HepG2 (cell line): ENCODE measurements around the gene ADAMTS2. TPM values are rescaled to one million over a fixed set of nuclear protein-coding genes. Genes with fewer than 3 reads are reported as not detected.

Experiments used
- DPF2 ChIP-seq: sonication (generic); formaldehyde crosslinking; IDR thresholded peaks from 2 replicates; pipeline ENCODE4 v1.4.0; 2020; ENCODE audit warnings: mild to moderate bottlenecking, low read depth, missing genetic modification reagents, borderline replicate concordance
- FOXC1 ChIP-seq: sonication (generic); formaldehyde crosslinking; IDR thresholded peaks from 2 replicates; pipeline ENCODE4 v1.8.0; 2022; ENCODE audit warnings: mild to moderate bottlenecking, missing genetic modification reagents, borderline replicate concordance
- GPN1 ChIP-seq: sonication (generic); formaldehyde crosslinking; IDR thresholded peaks from 2 replicates; pipeline ENCODE4 v1.5.1; 2020; ENCODE audit warnings: missing genetic modification reagents, borderline replicate concordance
- IKZF4 ChIP-seq: sonication (generic); formaldehyde crosslinking; IDR thresholded peaks from 2 replicates; pipeline ENCODE4 v1.5.1; 2020; ENCODE audit warnings: borderline replicate concordance, mild to moderate bottlenecking, low read depth, missing genetic modification reagents; ENCODE audit errors: not compliant biosample characterization
- POLR2A ChIP-seq, 2 experiments: IDR thresholded peaks; 2 replicates each; pipeline ENCODE4 v1.6.1; 2011; ENCODE audit warnings: low read depth in 2 of 2, low read length in 2 of 2, mild to moderate bottlenecking in 1 of 2, moderate library complexity in 1 of 2; ENCODE audit not compliant: insufficient read depth in 1 of 2
- SAP130 ChIP-seq: IDR thresholded peaks from 2 replicates; pipeline ENCODE4 v1.6.1; 2016; ENCODE audit warnings: low read depth
- TCF7L2 ChIP-seq: IDR thresholded peaks from 2 replicates; pipeline ENCODE4 v1.6.1; 2011; ENCODE audit warnings: mild to moderate bottlenecking, low read depth, low read length, moderate library complexity
- ZBTB8A ChIP-seq: sonication (generic); formaldehyde crosslinking; IDR thresholded peaks from 2 replicates; pipeline ENCODE4 v1.4.0; 2020; ENCODE audit warnings: mild to moderate bottlenecking, low read depth, missing genetic modification reagents, borderline replicate concordance
- ZNF180 ChIP-seq: sonication (generic); formaldehyde crosslinking; IDR thresholded peaks from 2 replicates; pipeline ENCODE4 v1.4.0; 2020; ENCODE audit warnings: low read depth, missing genetic modification reagents, borderline replicate concordance
- ZNF264 ChIP-seq: sonication (generic); formaldehyde crosslinking; IDR thresholded peaks from 2 replicates; pipeline ENCODE4 v1.4.0; 2020; ENCODE audit warnings: missing genetic modification reagents
- ZNF44 ChIP-seq: sonication (generic); formaldehyde crosslinking; IDR thresholded peaks from 2 replicates; pipeline ENCODE4 v1.5.1; 2020; ENCODE audit warnings: mild to moderate bottlenecking, missing genetic modification reagents
- ZNF670 ChIP-seq: sonication (generic); formaldehyde crosslinking; IDR thresholded peaks from 2 replicates; pipeline ENCODE4 v1.8.0; 2022; ENCODE audit warnings: mild to moderate bottlenecking, missing genetic modification reagents, borderline replicate concordance
- polyA plus RNA-seq, 8 experiments: library from polyadenylated mRNA; depleted of rRNA in 3 of 8; stranded (reverse) in 7 of 8; unstranded in 1 of 8; fragments of >200 nt; fragmentation: Illumina TruSeq in 4 of 8; extraction: Trizol in 4 of 8; gene quantifications; 2 replicates each; pipeline versions ENCODE4 v1.2.1 to v1.2.3, GENCODE V29; 2011 to 2016; ENCODE audit warnings: low read depth in 4 of 8, missing spikeins in 1 of 8, mixed read lengths in 1 of 8; ENCODE audit not compliant: insufficient read depth in 1 of 8
- total RNA-seq, 5 experiments: library from RNA; depleted of rRNA; stranded (reverse); fragments of >200 nt; fragmentation: Illumina TruSeq; extraction: Trizol; gene quantifications; 2 replicates each; pipeline ENCODE4 v1.2.3, GENCODE V29; 2016; ENCODE audit warnings: low read depth in 1 of 5
- TF ChIP-seq, protein P1 (sequence below): sonication (generic); formaldehyde crosslinking; conservative IDR thresholded peaks from 2 replicates; pipeline ENCODE4 v1.8.0; 2022; ENCODE audit warnings: missing genetic modification reagents
- TF ChIP-seq, protein P2 (sequence below): sonication (generic); formaldehyde crosslinking; IDR thresholded peaks from 2 replicates; pipeline ENCODE4 v1.5.1; 2020; ENCODE audit warnings: missing genetic modification reagents, mild to moderate bottlenecking, borderline replicate concordance
- TF ChIP-seq, protein P3 (sequence below): sonication (generic); formaldehyde crosslinking; IDR thresholded peaks from 2 replicates; pipeline ENCODE4 v1.5.0; 2020; ENCODE audit warnings: missing genetic modification reagents
- TF ChIP-seq, protein P4 (sequence below): sonication (generic); formaldehyde crosslinking; IDR thresholded peaks from 2 replicates; pipeline ENCODE4 v1.4.0; 2020; ENCODE audit warnings: missing genetic modification reagents
- TF ChIP-seq, protein P5 (sequence below): IDR thresholded peaks from 2 replicates; pipeline ENCODE4 v1.6.1; 2018; ENCODE audit warnings: missing genetic modification reagents, mild to moderate bottlenecking, missing compliant biosample characterization
- TF ChIP-seq, protein P6 (sequence below): sonication (generic); formaldehyde crosslinking; IDR thresholded peaks from 2 replicates; pipeline ENCODE4 v1.4.0; 2020; ENCODE audit warnings: missing genetic modification reagents, borderline replicate concordance
- TF ChIP-seq, protein P7 (sequence below): sonication (generic); IDR thresholded peaks from 2 replicates; pipeline ENCODE4 v1.6.1; 2016; ENCODE audit warnings: low read depth, borderline replicate concordance

The ADAMTS2 gene
- total and polyA plus RNA-seq, 2 of the 13 experiments (the other 11 are each of a cell fraction or from before 2014, with no cell fraction given): 0.24 to 3.5 TPM

DNA sequence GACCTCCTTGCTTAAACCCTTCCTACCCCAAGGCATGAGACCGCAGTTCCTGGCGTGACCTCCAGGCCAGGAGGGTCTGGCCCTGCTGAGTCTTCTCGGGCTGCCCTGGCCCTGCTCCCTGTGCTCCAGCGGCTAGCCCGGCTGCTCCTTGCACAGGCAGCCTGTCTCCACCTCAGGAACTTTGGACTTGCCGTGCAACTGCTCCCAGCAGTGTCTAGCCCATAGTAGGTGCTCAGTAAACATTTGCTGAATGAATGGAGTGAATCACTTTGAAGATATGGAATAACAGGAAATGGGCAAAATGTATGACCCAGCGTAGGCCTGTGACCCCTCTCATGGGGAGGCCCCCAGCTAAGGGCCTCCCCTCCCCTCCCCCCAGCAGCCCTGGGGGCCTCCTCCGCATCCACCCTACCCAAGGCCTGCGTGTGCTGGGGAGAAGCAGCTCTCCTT, 158.0 kb downstream of the ADAMTS2 start (continued):
- peak; percentile 78 for TF ChIP-seq SAP130 (CRISPR knock-in tag)
- no peak for TF ChIP-seq FOXC1 (CRISPR knock-in tag)
- 0 out of 2 replicates have a peak, but pooled peaks have one; percentile 55 for TF ChIP-seq ZNF264
- TF ChIP-seq, protein P1, sequence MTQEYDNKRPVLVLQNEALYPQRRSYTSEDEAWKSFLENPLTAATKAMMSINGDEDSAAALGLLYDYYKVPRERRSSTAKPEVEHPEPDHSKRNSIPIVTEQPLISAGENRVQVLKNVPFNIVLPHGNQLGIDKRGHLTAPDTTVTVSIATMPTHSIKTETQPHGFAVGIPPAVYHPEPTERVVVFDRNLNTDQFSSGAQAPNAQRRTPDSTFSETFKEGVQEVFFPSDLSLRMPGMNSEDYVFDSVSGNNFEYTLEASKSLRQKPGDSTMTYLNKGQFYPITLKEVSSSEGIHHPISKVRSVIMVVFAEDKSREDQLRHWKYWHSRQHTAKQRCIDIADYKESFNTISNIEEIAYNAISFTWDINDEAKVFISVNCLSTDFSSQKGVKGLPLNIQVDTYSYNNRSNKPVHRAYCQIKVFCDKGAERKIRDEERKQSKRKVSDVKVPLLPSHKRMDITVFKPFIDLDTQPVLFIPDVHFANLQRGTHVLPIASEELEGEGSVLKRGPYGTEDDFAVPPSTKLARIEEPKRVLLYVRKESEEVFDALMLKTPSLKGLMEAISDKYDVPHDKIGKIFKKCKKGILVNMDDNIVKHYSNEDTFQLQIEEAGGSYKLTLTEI (CRISPR knock-in tag): no peak
- TF ChIP-seq, protein P2, sequence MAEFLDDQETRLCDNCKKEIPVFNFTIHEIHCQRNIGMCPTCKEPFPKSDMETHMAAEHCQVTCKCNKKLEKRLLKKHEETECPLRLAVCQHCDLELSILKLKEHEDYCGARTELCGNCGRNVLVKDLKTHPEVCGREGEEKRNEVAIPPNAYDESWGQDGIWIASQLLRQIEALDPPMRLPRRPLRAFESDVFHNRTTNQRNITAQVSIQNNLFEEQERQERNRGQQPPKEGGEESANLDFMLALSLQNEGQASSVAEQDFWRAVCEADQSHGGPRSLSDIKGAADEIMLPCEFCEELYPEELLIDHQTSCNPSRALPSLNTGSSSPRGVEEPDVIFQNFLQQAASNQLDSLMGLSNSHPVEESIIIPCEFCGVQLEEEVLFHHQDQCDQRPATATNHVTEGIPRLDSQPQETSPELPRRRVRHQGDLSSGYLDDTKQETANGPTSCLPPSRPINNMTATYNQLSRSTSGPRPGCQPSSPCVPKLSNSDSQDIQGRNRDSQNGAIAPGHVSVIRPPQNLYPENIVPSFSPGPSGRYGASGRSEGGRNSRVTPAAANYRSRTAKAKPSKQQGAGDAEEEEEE (CRISPR knock-in tag): no peak
- TF ChIP-seq TCF7L2: no peak
- TF ChIP-seq, protein P3, sequence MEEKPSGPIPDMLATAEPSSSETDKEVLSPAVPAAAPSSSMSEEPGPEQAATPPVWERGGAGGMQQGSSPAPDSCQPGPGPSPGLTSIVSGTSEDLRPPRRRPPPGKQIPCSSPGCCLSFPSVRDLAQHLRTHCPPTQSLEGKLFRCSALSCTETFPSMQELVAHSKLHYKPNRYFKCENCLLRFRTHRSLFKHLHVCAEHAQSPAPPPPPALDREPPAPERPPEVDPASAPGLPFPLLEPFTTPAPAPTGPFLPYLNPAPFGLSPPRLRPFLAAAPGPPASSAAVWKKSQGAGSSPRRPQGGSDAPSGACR (CRISPR knock-in tag): no peak
- no peak for TF ChIP-seq GPN1
- TF ChIP-seq, protein P4, sequence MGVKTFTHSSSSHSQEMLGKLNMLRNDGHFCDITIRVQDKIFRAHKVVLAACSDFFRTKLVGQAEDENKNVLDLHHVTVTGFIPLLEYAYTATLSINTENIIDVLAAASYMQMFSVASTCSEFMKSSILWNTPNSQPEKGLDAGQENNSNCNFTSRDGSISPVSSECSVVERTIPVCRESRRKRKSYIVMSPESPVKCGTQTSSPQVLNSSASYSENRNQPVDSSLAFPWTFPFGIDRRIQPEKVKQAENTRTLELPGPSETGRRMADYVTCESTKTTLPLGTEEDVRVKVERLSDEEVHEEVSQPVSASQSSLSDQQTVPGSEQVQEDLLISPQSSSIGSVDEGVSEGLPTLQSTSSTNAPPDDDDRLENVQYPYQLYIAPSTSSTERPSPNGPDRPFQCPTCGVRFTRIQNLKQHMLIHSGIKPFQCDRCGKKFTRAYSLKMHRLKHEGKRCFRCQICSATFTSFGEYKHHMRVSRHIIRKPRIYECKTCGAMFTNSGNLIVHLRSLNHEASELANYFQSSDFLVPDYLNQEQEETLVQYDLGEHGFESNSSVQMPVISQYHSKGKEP (CRISPR knock-in tag): no peak
- TF ChIP-seq POLR2A (IDR thresholded peaks at IDR 0.05; ENCODE audit: insufficient read depth in 1 of 2, low read depth in 2 of 2, low read length in 2 of 2): peak; percentile 27 to 50; a peak in 2 of 4 replicates
- TF ChIP-seq, protein P5, sequence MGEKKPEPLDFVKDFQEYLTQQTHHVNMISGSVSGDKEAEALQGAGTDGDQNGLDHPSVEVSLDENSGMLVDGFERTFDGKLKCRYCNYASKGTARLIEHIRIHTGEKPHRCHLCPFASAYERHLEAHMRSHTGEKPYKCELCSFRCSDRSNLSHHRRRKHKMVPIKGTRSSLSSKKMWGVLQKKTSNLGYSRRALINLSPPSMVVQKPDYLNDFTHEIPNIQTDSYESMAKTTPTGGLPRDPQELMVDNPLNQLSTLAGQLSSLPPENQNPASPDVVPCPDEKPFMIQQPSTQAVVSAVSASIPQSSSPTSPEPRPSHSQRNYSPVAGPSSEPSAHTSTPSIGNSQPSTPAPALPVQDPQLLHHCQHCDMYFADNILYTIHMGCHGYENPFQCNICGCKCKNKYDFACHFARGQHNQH (CRISPR knock-in tag): peak; percentile 66; the same call in 1 of the 2 replicates
- TF ChIP-seq IKZF4 (CRISPR knock-in tag): no peak
- TF ChIP-seq ZBTB8A: no peak
- TF ChIP-seq, protein P6, sequence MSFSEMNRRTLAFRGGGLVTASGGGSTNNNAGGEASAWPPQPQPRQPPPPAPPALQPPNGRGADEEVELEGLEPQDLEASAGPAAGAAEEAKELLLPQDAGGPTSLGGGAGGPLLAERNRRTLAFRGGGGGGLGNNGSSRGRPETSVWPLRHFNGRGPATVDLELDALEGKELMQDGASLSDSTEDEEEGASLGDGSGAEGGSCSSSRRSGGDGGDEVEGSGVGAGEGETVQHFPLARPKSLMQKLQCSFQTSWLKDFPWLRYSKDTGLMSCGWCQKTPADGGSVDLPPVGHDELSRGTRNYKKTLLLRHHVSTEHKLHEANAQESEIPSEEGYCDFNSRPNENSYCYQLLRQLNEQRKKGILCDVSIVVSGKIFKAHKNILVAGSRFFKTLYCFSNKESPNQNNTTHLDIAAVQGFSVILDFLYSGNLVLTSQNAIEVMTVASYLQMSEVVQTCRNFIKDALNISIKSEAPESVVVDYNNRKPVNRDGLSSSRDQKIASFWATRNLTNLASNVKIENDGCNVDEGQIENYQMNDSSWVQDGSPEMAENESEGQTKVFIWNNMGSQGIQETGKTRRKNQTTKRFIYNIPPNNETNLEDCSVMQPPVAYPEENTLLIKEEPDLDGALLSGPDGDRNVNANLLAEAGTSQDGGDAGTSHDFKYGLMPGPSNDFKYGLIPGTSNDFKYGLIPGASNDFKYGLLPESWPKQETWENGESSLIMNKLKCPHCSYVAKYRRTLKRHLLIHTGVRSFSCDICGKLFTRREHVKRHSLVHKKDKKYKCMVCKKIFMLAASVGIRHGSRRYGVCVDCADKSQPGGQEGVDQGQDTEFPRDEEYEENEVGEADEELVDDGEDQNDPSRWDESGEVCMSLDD (CRISPR knock-in tag): no peak
- TF ChIP-seq ZNF670 (CRISPR knock-in tag): no peak
- peak; percentile 63 for TF ChIP-seq DPF2
- TF ChIP-seq ZNF44 (CRISPR knock-in tag): no peak
- no peak for TF ChIP-seq ZNF180 (CRISPR knock-in tag)
- TF ChIP-seq, protein P7, sequence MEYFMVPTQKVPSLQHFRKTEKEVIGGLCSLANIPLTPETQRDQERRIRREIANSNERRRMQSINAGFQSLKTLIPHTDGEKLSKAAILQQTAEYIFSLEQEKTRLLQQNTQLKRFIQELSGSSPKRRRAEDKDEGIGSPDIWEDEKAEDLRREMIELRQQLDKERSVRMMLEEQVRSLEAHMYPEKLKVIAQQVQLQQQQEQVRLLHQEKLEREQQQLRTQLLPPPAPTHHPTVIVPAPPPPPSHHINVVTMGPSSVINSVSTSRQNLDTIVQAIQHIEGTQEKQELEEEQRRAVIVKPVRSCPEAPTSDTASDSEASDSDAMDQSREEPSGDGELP: peak; percentile 17; the same call in 1 of the 2 replicates
